HG03066 (cell line): Measurements from ENCODE around the gene MAPK8IP2.

Source experiments
- ATAC-seq: cut with Tn5 transposase; IDR thresholded peaks from one replicate; pipeline ENCODE4 v1.9.1; 2021; ENCODE audit warnings: low read depth; ENCODE audit not compliant: unreplicated experiment

MAPK8IP2 gene

DNA sequence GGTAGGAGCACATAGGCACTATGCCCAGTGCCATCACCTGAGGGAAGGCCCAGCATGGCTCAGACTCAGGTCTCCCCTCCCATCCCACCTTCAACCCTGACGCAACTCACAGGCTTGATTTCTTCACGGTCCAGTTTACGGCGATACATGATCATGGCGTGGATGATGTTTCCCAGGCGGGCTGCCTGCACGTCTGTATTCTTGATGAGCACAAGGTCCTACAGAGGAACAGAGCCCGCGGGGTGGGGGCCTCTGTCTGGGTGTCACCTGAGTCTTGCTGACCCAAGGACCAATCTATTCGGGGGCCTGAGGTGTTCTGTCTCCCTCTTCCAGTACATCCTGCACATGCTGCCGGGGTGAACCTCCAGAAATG lies 26.2 kb upstream of the MAPK8IP2 start:
- no peak for ATAC-seq

GRCh38 chr22:50575426-50575941 lies 25.1 kb upstream of the MAPK8IP2 start:
- ATAC-seq: no peak

GRCh38 chr22:50576070-50576469 lies 24.5 kb upstream of the MAPK8IP2 start:
- ATAC-seq: no peak

DNA sequence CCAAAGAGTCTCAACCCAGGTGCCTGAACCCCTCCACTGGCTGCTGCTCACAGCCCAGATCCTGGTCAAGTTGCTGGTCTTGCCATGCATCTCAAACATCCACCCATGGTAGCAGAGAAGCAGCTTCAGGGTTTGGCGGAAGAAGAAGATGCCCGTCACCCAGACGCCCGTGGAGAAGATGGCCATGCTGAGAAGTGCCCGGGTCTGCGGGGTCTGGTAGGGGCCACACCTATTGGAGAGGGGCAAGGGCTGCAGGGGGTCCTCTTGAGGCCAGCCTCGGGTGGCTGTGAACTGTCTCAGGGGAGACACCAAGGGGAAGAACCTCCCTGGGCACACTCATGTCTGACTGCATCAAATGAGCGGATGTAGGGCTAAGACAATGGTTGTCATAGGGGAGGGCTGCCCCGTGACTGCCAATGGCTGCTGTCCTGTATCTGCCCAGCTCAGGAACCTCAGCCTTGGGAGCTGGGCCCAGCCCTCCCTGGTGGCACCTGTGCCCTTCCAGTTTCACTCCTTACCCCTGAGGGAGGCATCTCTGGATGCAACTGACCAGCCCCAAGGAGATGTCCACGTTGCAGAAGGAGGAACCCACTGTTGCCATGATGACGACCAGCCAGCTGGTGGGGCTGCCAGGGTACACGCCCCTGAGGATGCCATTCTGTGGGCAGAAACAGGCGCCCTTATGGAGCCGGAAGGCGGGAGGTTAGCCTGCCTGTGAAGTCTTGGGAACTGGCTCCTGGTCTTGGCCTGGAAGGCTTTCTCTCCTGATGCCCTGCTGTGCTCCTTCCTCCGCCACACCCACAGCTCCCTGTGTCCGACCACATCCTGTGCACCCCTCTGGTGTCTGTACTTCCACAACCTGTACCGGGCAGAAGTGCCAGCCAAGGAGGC lies 23.5 kb upstream of the MAPK8IP2 start:
- no peak for ATAC-seq

- no peak for ATAC-seq
Measured at GRCh38 chr22:50577697-50577986, 23.0 kb upstream of the MAPK8IP2 start.

- no peak for ATAC-seq
Measured at GRCh38 chr22:50577987-50578775, 22.4 kb upstream of the MAPK8IP2 start, which contains the start of gene CPT1B. TSS of gene CPT1B (minus strand) at chr22:50578427. CDS start at chr22:50577915, 512 bp downstream.

DNA sequence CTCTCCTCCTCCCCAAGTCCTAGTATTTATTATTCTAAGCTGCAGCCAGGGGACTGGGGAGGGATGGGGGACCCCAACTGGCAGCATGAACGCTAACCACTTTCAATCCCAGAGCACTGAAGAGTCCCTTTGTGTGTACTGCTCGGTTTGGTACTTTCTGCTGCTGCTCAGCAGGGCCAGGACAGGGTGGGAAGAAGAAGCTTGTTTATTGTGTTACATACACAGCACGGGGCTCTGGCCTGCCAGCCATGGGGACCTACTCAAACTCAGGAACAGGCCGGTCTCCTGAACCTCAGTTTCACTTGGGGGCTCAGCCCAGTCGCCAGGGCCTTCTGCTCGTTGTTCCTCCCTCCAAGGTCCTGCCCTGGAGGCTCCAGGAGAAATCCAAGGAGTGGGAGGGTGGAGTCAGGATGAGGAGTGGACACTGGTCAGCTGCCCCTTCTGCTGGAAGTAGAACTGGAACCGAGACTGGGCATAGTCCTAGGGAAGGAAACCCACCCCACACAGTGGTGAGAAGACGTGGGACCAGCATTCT lies 21.8 kb upstream of the MAPK8IP2 start:
- ATAC-seq: no peak

DNA sequence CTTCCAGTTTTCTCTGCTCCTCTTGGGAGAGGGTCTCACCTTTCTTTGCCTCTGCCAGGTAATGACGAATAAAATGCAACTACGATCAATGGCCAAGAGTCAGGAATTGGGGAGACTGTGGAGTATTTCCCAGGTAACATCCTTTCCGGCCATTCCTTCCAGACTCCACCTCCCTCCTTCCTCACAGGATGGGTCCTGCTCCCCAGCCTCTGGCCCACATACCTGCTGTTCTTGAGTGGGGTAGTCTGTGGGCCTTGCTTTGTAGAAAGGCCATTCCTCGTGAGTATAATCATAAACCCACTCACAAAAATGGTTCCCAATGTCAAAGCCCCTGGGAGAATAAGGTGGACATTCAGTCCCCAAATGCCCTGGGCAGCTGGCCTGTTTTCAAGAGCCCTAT lies 20.8 kb upstream of the MAPK8IP2 start:
- no peak for ATAC-seq

- ATAC-seq: no peak
Measured at GRCh38 chr22:50581031-50581949, 19.3 kb upstream of the MAPK8IP2 start.

DNA sequence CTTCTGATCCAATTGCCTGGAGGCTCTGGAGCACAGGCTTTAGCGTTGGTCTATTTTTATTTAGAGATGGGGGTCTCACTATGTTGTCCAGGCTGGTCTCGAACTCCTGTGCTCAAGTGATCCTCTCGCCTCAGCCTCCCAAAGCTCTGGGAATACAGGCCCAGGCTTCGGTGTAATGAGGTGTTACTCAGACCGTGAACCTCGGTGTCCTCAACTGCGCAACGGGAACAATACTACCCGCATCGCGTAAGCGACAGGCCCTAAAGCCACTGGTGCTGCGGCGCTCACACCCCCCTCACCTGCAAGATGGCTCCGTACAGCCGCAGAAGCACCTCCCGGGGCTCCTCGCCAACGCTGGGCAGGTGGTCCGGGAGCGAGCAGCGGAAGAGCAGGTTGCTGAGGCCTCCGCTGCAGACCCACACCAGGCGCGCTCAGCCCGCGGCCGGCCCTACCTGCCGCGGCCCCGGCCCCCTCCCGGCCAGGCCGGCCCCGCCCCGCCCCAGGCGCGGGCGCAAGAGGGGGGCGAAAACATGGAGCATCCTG lies 18.6 kb upstream of the MAPK8IP2 start:
- ATAC-seq: no peak

DNA sequence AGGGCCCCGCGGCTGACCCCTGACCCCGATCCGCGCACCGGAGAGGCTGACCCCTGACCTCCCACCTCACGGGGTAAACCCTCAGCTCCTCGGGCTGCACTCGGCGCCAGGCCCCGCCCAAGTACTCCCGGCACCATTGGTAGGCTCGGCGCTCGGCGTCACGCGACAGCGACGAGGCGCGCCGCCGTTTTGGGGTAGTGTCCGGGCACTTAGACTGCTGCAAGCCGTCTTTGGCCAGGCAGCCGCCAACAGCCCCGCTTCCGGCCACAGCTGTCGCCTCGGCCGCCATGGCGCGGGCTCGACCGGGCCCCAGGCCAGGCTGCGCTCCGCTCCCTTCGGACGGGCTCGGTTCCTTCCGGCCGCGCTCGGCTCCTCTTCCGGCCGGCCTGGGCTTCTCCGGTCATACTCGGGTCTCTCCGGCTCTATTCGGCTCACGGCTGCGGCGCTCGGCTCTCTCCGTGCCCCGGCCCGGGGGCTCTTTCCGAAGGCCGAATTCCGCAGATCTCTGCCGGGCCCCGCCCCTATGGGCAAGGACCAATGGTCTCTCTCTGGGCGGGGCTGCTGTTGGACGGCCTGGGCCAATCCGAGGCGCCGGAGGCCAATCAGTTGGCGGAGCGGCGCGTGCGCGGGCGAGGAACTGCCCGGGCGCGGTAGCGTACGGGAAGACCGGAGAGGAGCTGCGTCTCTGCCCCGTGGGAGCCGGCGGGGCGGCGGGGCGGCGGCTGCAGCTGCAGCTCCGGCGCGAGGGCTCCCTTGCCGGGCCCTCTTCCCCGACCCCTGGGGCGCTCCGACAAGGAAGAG lies 17.9 kb upstream of the MAPK8IP2 start, which contains the start of gene CHKB:
Gene CHKB, minus strand, starts transcription at position 357 of the 801 bp plus-strand sequence. Its CDS starts 68 bp downstream, at position 289.
- peak; percentile 86 for ATAC-seq

DNA sequence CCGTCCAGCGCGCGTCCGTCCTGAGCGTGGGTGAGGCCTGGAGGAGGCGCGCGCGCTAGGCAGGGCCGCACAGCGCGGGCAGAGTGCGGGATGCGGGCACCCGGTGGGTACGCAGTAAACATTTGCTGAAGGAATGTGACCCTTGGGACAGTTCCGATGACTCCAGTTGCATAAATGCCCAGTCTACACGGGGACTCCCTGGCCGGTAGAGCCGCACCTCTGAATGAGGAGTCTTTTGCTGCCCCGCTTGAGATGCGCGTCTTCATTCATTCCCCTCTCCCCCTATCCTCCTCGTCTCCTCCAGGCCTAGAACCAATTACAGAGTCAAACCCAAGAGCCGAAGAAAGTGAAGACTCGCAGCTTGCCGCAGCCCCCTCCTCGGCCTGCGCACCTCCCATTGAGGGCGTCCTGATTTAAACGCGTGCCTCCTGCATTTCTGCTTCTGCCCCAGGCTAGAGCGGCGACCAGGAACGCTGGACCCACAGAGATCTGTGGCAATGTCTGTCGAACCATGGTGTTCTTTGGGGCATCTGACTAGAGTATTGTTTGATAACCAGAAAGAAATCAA lies 17.2 kb upstream of the MAPK8IP2 start:
- ATAC-seq: peak; percentile 27

DNA sequence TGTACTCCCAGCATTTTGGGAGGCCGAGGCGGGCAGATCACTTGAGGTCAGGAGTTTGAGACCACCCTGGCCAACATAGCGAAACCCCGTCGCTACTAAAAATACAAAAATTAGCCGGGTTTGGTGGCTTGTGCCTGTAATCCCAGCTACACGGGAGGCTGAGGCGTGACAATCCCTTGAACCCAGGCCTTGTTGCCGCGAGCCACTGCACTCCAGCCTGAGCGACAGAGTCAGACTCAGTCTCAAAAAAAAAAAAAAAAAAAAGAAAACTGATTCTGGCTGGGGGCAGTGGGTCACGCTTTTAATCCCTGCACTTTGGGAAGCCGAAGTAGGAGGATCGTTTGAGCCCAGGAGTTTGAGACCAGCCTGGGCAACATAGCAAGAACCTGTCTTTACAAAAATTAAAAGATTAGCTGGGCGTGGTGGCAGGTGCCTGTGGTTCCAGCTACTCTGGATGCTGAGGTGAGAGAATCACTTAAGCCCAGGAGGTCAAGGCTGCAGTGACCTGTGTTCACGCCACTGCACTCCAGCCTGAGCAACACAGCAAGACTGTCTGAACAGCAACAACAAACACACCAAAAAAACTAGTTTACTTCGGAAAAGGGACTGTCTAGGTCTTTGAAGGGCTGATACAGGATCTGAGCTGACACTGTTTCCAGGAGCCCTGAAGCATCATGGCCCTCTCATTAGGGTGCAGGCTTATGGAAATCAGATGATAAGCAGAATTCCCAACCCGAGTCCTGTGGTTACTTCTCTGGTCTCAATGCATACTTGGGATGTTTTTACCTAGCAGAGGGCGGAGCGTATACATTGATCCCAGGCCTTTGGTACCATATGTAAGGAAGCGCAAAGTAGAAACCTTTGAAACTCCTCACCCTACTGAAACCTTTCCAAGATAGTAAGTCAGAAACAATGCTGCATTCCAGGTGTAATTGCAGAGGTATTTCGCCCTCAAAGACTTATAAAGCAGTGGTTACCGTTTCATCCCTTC lies 16.2 kb upstream of the MAPK8IP2 start:
- no peak for ATAC-seq

- no peak for ATAC-seq
Measured at GRCh38 chr22:50585238-50585637, 15.4 kb upstream of the MAPK8IP2 start.

GRCh38 chr22:50585781-50586180 lies 14.8 kb upstream of the MAPK8IP2 start:
- no peak for ATAC-seq

GRCh38 chr22:50586416-50586815 lies 14.2 kb upstream of the MAPK8IP2 start:
- no peak for ATAC-seq

DNA sequence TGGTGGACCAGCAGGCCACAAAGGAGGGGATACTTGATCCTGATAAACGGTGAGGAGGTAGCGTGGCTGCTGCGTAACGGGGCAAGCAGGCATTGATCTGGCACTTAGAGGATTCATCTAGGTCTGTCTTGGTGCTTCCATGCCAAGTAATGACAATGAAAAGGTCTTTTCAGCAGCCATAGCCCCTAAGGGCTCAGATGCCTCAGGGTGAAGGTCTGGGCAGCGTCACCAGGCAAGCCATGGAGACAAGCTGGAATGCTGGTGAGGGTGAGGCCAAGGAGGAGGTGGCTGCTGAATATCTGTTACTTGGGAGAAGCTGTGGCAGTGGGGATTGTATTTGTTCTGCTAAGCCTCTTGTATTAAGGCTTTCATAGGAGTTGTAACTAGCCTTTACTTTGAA lies 13.2 kb upstream of the MAPK8IP2 start:
- ATAC-seq: no peak

DNA sequence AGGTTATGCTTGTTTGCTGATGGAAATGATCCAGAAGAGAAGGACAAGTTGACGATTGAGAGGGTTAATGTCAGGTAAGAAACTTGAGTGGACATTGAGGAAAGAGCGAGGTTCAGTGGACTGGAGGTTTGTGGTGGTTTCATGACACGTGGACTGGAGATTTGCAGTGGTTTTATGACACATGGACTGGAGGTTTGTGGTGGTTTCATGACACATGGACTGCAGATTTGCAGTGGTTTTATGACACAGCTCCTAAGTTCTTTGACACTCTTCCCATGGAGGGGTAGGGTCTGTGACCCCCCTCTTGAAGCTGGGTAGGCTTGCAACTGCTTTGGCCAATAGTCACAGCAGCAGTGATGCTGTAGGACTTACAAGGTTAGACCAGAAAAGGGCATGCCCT lies 5.4 kb upstream of the MAPK8IP2 start:
- ATAC-seq: no peak
